Kidney (tissue), 14 donors: ENCODE measurements around the gene TLCD4. TPM values are rescaled to one million over a fixed set of nuclear protein-coding genes. Genes with fewer than 3 reads are reported as not detected.

ENCODE experiments used
- DNase-seq, 5 donors: peaks; one replicate each; pipeline ENCODE4 v3.0.0-alpha.2; 2013 to 2020
- FAIRE-seq: peaks from 2 replicates; lab custom pipeline; 2012; peaks lifted over from hg19 to GRCh38; lab: Jason Lieb, UNC
- H3K27ac ChIP-seq, 2 donors: one replicate each; pipeline ENCODE4 v1.7.0; 2013; ENCODE audit warnings: low read depth in 2 of 2, low read length in 2 of 2, inconsistent platforms in 1 of 2
- H3K27me3 ChIP-seq: one replicate; pipeline ENCODE4 v1.7.1; 2013; ENCODE audit warnings: low read length, inconsistent platforms; ENCODE audit not compliant: control insufficient read depth, insufficient read depth
- H3K36me3 ChIP-seq, 3 donors: one replicate each; pipeline versions ENCODE4 v1.7.0 to v1.7.1; 2013; ENCODE audit warnings: low read length in 3 of 3, control low read depth in 1 of 3, inconsistent platforms in 1 of 3; ENCODE audit not compliant: insufficient read depth in 3 of 3, control insufficient read depth in 2 of 3
- H3K4me1 ChIP-seq, 3 donors: one replicate each; pipeline versions ENCODE4 v1.7.0 to v1.7.1; 2013; ENCODE audit warnings: low read length in 3 of 3, inconsistent platforms in 1 of 3, low read depth in 1 of 3; ENCODE audit not compliant: control insufficient read depth in 2 of 3, insufficient read depth in 2 of 3
- H3K4me3 ChIP-seq, 3 donors: one replicate each; pipeline versions ENCODE4 v1.7.0 to v1.8.1; 2013; ENCODE audit warnings: low read length in 3 of 3, control low read depth in 1 of 3, inconsistent platforms in 1 of 3
- H3K9ac ChIP-seq, 3 donors: one replicate each; pipeline versions ENCODE4 v1.7.0 to v1.7.1; 2013; ENCODE audit warnings: low read length in 3 of 3, control low read depth in 1 of 3, inconsistent platforms in 1 of 3
- H3K9me3 ChIP-seq, 3 donors: one replicate each; pipeline versions ENCODE4 v1.7.0 to v1.7.1; 2013; ENCODE audit warnings: low read length in 3 of 3, control low read depth in 1 of 3, inconsistent platforms in 1 of 3; ENCODE audit not compliant: control insufficient read depth in 2 of 3, insufficient read depth in 1 of 3
- CTCF ChIP-seq: IDR thresholded peaks from 3 replicates; pipeline ENCODE4 v1.5.1; 2012; ENCODE audit warnings: mild to moderate bottlenecking, moderate library complexity, borderline replicate concordance; ENCODE audit not compliant: insufficient read depth; ENCODE audit errors: extremely low read depth
- intact Hi-C: fragments of 100-400 bp; cut with DNase I; formaldehyde crosslinking; loops from one replicate; pipeline ENCODE4 v1.11.1; 2022
- polyA plus RNA-seq: library from polyadenylated mRNA; stranded (reverse); fragments of 350-450 nt; fragmentation: Illumina TruSeq; extraction: RNeasy Lipid Tissue Mini Kit (QIAGEN cat#74804); gene quantifications from one replicate; pipeline ENCODE4 v1.2.3, GENCODE V29; 2014; ENCODE audit warnings: low read depth, low replicate concordance; ENCODE audit not compliant: insufficient read depth
- total RNA-seq: library from RNA; stranded (reverse); fragmentation: NEBNext Ultra II Directional; extraction: Animal tissue kit (Norgen Biotek cat#: 25700); gene quantifications from one replicate; pipeline ENCODE4 v1.2.1, GENCODE V29; 2021
- donor health status: control.
- donor health status: control.
- donor health status: control.
- donor health status: control.
- donor health status: control.
- donor health status: DM: yes; HTN: yes; CAD: no.
- donor health status: Normal renal cell carcinoma (clear cell type).

Gene TLCD4
- total and polyA plus RNA-seq, 2 donors from 2014 or later, result 2.4 to 7.1 TPM

- no peak overlapping the region for H3K27ac ChIP-seq
- no peak overlapping the region for H3K4me3 ChIP-seq
- no peak for TF ChIP-seq CTCF
- no peak overlapping the region for H3K9ac ChIP-seq
- H3K27me3 ChIP-seq, result peaks cover 2% of the 10 kb centered on the region
- peaks cover 0 to 2% (median 0%) of the 10 kb centered on the region in 3 donors for H3K4me1 ChIP-seq
- intact Hi-C loops, result no loop called here
- no peak for FAIRE-seq
- no peak for DNase-seq
- no peaks in the 10 kb centered on the region for H3K9me3 ChIP-seq
- H3K36me3 ChIP-seq, result no peaks in the 10 kb centered on the region
Measured at GRCh38 chr1:95113684-95114083, 3.5 kb upstream of the TLCD4 start.

GRCh38 chr1:95115708-95116137 is 1.4 kb upstream of the TLCD4 start:
- Histone ChIP-seq H3K27ac (no peak overlapping the region), H3K9ac (no peak overlapping the region), H3K36me3 (no peaks in the 10 kb centered on the region), H3K4me3 (no peak overlapping the region), H3K4me1 (peaks cover 0 to 4% (median 2%) of the 10 kb centered on the region in 3 donors), H3K9me3 (no peaks in the 10 kb centered on the region), H3K27me3 (peaks cover 2% of the 10 kb centered on the region)
- FAIRE-seq (no peak), DNase-seq (no peak)
- no peak for TF ChIP-seq CTCF
- intact Hi-C loops, result no loop called here

GRCh38 chr1:95116580-95117206 is 462 bp upstream of the TLCD4 start:
- peaks cover 2% of the 10 kb centered on the region for H3K27me3 ChIP-seq
- peak; percentile 48 for TF ChIP-seq CTCF
- intact Hi-C loops, result no loop called here
- peak overlapping the region; percentile 79 to 80 for H3K27ac ChIP-seq
- H3K36me3 ChIP-seq, result no peaks in the 10 kb centered on the region
- H3K9me3 ChIP-seq, result no peaks in the 10 kb centered on the region
- FAIRE-seq, result no peak
- peak overlapping the region; percentile 40 to 55 (median 51) for H3K9ac ChIP-seq
- DNase-seq, result peak; percentile 70 to 91 (median 79)
- H3K4me3 ChIP-seq, result peak overlapping the region; percentile 73 to 81 (median 74)
- peaks cover 0 to 4% (median 2%) of the 10 kb centered on the region in 3 donors for H3K4me1 ChIP-seq
